HG03039 (cell line): ENCODE results near the gene AK8.
"Not testable (repeated sequence)": the region's sequence is repeated elsewhere in the genome, so short reads cannot be mapped to it uniquely, and the experiment has no call there.

Experiments used
- ATAC-seq: cut with Tn5 transposase; IDR thresholded peaks from one replicate; pipeline ENCODE4 v1.9.1; 2021; ENCODE audit warnings: mild to moderate bottlenecking, moderate library complexity; ENCODE audit not compliant: unreplicated experiment

Gene AK8

DNA sequence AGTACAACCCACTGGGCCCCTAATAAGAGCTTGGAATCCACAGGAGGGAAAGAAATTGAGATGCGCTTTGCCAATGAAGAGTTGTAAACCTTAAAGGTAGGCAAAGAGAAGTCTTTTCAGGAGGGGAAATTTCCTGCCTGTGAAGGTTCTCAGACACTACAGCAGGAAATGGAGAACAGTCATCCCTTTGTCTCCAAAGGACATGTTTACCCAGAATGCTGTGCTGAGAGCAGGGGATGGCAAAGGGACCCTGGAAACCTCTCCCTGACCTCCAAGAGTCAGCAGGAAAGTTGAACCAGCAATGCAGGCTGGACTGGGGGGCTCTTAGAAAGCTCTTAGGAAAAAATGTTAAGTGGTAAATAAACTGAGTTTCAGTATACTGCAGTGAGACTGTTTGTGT lies 103.2 kb downstream of the AK8 start:
- ATAC-seq = no peak

DNA sequence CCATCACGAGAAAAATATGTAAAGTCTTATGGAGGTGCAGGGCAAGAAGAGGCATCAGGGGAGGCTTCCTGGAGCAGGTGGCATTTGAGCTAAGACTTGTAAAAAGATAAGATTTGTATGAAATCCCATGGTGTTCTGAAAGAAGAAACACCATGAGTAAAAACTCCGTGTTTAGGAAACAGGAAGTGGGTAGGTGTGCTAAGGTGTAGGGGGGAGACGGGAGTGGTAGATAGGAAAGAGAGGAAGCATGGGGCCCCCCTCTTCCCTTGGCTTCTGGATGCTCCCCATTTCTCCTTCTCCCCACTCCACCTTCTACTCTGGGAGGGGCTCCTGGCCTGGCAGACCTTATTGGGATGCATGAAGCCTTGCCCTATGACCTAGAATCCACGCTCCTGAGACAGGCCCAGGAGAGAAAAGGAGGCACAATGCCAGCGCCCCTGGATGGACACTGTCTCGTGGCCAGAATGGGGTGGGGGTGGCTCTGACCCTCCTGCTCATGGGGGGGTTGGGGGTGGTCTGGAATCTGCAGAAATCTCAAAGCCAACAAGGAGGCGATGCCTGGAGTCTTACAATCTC lies 104.2 kb downstream of the AK8 start:
- no peak for ATAC-seq

GRCh38 chr9:132773093-132773492 lies 105.0 kb downstream of the AK8 start:
- no peak for ATAC-seq

DNA sequence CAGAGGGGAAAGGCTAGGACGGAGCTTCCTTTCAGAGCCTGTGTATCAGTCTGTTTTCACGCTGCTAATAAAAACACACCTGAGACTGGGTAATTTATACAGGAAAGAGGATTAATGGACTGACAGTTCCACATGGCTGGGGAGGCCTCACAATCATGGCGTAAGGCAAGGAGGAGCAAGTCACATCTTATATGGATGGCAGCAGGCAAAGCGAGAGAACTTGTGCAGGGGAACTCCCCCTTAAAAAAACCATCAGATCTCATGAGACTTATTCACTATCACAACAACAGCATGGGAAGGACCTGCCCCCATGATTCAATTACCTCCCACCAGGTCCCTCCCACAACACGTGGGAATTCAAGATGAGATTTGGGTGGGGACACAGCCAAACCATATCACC lies 106.3 kb downstream of the AK8 start:
- ATAC-seq = not testable (repeated sequence)

GRCh38 chr9:132770770-132771310 lies 107.2 kb downstream of the AK8 start:
- ATAC-seq = no peak

GRCh38 chr9:132769906-132770769 lies 107.9 kb downstream of the AK8 start:
- no peak for ATAC-seq

DNA sequence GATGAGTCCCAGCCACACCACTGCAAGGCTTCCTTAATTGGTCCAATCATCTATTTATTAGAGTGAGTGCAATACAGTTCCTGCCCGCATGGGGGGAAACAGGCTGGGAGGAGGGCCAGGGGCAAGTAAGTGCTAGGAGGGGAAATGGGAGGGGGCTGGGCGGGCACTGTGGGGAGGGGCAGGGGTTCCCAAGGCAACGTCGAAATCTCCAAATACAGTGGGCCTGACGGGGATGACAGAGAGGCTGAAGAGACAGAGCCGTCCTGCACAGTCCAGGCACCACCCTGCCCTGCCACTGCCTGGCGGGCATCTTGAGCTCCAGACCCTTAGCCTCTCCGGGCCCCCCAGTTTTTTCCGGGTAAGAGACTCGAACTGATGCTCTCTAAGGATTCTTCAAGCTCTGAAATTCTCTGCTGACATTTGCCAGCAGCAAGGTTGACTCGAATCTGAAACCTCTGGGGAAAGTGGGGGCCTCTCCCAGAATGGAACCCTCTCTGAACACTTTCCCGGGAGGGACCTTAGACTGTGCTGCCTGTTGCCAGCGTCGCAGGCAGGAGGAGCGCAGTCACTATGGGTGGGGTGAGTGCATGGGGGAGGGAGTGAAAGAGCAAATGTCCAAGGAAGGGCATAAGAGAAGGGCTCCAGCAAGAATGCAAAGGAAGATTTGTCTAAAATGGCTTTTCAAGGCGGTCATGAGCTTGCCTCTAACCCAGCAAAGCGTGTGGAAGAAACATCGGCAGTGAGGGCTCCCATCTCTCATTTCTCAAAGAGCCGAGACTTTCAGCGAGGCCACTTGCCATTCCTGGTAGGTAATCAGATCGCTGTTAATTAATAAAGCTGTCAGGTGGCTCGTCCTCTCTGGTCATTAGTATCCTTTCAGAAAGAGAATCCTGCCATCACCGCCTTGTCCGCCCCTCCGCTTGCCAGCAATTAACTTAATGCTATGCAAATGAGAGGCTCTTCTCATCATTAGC lies 108.9 kb downstream of the AK8 start:
- ATAC-seq = no peak

DNA sequence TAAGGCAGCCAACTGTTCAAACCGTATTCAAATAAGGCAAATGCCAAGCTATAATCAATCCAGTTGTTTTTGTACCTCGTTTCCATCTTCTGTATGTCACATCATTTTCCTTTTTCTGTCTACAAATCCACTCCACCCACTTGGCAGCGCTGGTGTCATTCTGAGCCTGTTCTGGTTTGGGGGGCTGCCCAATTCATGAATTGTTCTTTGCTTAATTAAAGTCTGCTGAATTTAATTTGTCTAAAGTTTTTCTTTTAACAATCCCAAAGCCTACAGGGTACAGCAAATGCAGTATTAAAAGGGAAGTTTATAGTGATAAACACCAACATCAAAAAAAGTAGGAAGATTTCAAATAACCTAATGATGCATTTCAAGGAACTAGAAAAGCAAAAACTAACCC lies 114.5 kb downstream of the AK8 start:
- ATAC-seq = no peak

GRCh38 chr9:132762896-132763295 lies 115.2 kb downstream of the AK8 start:
- ATAC-seq = no peak

DNA sequence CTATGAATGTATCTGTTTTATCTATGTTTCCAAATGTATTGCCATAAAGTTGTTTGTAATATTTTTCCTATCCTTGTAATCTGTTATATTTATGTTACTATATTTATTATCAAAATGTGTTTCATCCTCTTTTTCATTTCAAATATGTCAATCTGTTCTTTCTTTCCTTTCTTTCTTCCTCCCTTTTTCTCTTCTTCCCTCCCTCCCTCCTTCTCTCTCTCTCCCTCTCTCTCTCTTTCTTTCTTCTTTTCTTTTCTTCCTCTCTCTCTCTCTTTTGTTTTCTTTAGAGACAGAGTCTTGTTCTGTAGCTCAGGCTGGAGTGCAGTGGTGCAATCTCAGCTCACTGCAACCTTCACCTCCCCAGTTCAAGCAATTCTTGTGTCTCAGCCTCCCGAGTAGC lies 116.5 kb downstream of the AK8 start:
- ATAC-seq = no peak

- no peak for ATAC-seq
Measured at GRCh38 chr9:132760057-132760456, 118.0 kb downstream of the AK8 start.

DNA sequence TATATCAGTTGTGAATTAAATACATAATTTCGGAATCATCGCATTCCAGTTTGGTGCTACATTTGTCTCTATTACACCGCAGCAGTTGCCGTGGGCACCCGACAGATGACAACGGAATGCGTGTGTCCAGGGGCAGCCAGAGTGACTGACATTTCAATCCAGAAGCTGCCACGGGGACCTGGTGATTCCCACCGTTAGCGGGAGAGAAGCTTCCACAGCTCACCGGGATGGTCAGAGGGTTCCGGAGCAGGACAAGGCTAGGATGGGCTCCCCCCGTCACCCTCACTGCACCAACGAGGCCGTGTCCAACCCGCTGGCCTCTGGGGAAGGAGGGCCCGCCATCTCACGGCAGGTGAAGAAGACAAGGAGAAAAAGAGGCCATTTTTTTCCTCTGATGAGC lies 121.1 kb downstream of the AK8 start:
- ATAC-seq = no peak

DNA sequence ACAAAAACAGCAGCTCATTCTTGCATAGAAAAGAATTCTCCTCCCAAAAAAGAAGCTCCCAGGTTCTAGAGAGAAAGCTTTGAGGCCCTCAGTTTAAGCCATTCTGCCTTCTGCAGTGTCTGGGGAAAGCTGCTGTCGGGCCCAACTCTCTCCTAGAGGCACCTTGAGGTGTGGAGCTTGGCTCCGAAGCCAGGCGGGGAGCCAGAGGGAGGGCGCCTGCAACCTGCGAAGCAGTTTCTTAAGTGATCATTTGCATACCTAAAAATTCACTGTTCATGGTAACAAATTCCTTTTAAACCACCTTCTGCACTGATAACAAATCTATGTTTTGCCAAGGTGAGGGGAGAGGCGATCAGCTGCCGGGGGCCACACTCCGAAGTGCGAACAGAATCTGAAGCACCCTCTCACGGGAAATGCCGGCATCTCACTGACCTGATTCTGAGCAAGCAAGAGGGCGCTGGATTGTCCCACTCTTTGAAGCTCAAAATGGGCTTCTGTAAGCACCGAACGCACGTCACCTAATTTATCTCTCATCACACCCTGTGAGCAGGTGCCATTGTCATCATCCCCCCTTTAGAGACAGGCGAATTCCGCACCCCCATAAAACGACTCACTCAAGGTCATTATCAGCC lies 121.8 kb downstream of the AK8 start:
- no peak for ATAC-seq

- ATAC-seq = no peak
Measured at GRCh38 chr9:132755096-132755495, 123.0 kb downstream of the AK8 start.

DNA sequence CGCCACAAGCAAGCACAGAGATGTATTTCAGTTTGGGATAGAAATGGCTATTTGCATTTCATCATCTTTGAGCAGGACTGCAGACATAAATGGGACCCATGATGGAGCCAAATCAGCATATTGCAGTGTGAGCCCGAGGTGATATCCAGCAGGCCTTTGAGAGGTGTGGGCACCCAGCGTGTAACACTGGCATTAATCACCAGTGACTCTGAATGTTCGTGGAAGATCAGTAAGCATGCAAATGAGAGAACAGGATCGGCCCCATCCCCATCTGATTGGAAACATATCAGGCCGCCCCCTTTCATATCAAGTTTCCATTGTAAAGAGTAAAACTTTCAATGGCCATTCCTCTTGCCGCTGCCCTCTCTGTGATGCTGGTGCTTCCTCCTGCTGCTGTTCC lies 123.8 kb downstream of the AK8 start:
- no peak for ATAC-seq

DNA sequence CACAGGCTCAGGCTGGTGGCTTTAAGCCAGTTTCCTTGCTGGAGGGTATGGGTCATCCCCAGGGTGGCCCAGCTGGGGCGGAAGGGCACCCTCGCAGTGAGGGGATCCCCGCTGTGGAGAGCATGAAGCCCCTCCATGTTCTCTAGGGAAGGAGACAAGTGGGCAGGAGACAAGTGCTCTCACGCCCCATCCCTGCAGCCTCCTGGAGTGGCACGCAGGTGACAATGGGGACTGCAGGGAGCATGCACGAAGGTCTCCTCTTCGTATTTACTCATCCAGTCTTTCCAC lies 124.5 kb downstream of the AK8 start:
- ATAC-seq = no peak

DNA sequence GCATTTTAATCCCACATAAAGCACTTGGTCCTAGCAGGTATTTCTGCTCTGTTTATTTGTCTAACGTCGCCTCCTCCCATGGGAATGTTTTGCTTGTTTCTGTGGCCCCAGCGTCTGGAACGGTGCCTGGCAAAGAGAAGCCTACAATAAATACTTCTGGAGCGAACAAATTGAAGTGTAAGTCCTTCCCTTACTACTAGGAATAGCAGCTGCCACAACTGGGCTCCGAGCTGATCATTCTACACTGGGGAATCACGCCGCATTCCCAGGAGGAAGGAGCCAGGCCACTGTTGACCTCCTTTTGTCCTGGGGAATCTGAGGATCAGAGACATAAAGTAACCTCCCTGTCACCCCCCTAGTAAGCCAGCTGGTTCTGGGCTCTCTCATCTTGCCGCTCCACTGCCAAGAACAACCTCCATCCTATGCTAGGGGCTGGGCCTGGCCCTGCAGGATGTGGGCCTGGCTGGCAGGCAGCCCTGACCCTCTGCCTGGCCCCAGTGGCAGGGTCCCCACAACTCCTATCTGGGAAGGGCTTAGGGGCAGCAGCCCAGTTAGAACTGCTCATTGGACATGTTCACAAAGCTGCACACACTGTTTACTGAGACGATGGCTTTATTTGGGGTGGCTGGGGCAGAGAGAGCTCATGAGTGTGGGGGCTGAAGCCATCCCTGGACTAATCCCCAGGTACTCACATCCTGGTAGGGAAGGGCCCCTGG lies 125.0 kb downstream of the AK8 start:
- ATAC-seq = no peak

DNA sequence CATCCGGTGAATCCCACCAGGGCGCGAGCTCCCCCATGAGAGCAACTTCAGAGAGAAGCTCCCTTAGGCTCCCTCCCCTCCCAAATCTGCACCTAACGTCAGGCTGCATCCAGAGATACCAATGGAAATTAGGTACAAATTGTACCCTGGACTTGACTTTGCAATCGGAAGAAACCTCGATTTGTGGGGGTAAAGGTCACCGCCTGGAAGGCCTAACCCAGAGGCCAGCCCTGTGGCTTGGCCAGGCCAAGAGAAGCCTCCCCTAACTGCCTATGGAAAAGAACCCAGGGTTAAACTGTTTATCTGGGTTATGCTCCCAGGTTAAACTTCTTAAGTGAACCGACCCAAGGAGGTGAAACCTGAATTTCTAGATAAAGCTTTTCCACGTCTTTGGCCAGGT lies 127.4 kb downstream of the AK8 start:
- ATAC-seq = no peak

DNA sequence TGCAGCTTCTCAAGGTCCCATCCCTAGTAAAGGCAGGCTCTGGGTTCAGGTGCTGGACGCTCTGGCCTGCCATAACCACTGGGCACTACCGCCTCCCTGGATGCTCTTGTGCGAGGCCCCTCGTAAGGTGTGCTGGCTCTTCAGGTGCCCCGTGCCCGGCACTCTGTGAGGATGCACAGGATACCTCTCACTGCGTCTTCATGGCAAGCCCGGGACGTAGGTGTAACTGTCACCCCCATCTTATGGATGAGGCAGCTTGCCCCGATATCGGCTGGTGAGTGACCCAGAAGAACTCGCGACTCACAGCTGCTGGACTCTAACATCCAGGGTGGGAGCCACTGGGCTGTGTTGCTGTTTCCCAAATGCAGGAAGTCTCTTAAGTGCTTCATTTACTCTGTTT lies 128.8 kb downstream of the AK8 start:
- no peak for ATAC-seq

GRCh38 chr9:132748450-132748849 lies 129.6 kb downstream of the AK8 start:
- no peak for ATAC-seq
